HCT116 (cell line): ENCODE data around the gene C1orf21. TPM values are rescaled to one million over a fixed set of nuclear protein-coding genes. Genes with fewer than 3 reads are reported as not detected.

Experiments used
- ATAC-seq: fragments of 200-7000 bp; cut with Tn5 transposase; 2 replicates; pipeline ENCODE4 v1.9.1; 2020; ENCODE audit warnings: mild to moderate bottlenecking, moderate library complexity
- BruUV-seq: library from RNA; stranded (reverse); fragments of 400-500 nt; replicated peaks from 2 replicates; lab custom pipeline; 2021; lab: Mats Ljungman, UMichigan
- CTCF ChIA-PET: fragments of 300-600 bp; sonication (Branson Sonifier 250); formaldehyde crosslinking; loops from one replicate; lab custom pipeline; 2021; ENCODE audit warnings: antibody characterized with exemption; lab: Charles Lee
- POLR2A ChIA-PET: fragments of 300-600, 350-600 bp; sonication (Branson Sonifier 250); formaldehyde crosslinking; loops from one replicate; lab custom pipeline; 2021; ENCODE audit warnings: antibody characterized with exemption; lab: Charles Lee
- RAD21 ChIA-PET, 2 experiments: fragments of 300-600 bp; sonication (Branson Sonifier 250); formaldehyde crosslinking; loops; one replicate each; lab custom pipeline; 2023; ENCODE audit warnings: low total read pairs in 2 of 2; ENCODE audit not compliant: uncharacterized antibody in 2 of 2, unreplicated experiment in 2 of 2, low non-redundant PET in 1 of 2; lab: Charles Lee
- DNase-seq: peaks from one replicate; pipeline ENCODE4 v3.0.0-alpha.2; 2010; ENCODE audit warnings: low read depth, low spot score
- H2AFZ ChIP-seq: fragments of 200-600 bp; shearing (Covaris generic), sonication (generic); 2 replicates; pipeline ENCODE4 v1.6.1; 2017; ENCODE audit warnings: low read depth, mixed run types, mixed read lengths, antibody characterized with exemption, low read length; ENCODE audit not compliant: poor library complexity, severe bottlenecking
- H3K27ac ChIP-seq: 2 replicates; pipeline ENCODE4 v1.5.1; 2012; ENCODE audit warnings: low read depth, low read length
- H3K27me3 ChIP-seq: fragments of 200-600 bp; sonication (generic); 2 replicates; pipeline ENCODE4 v1.6.1; 2016; ENCODE audit warnings: mixed run types, low read length, mixed read lengths; ENCODE audit not compliant: insufficient read depth
- H3K36me3 ChIP-seq, 2 experiments: fragments of 200-500 bp in 1 of 2; fragments of 200-600 bp in 1 of 2; sonication (Bioruptor generic) in 1 of 2; sonication (generic) in 1 of 2; 2 replicates each; pipeline versions ENCODE4 v1.5.1 to v1.6.1; 2014 to 2016; ENCODE audit warnings: low read length in 2 of 2, inconsistent platforms in 1 of 2, mixed read lengths in 1 of 2, mixed run types in 1 of 2; ENCODE audit not compliant: insufficient read depth in 2 of 2, control insufficient read depth in 1 of 2
- H3K4me1 ChIP-seq, 2 experiments: fragments of 200-600 bp in 1 of 2; sonication (generic) in 1 of 2; 2 replicates each; pipeline versions ENCODE4 v1.5.1 to v1.6.1; 2012 to 2017; ENCODE audit warnings: low read length in 2 of 2, inconsistent platforms in 1 of 2, mild to moderate bottlenecking in 1 of 2, mixed read lengths in 1 of 2, mixed run types in 1 of 2, moderate library complexity in 1 of 2; ENCODE audit not compliant: insufficient read depth in 2 of 2, control insufficient read depth in 1 of 2
- H3K4me2 ChIP-seq: fragments of 200-600 bp; sonication (generic); 2 replicates; pipeline ENCODE4 v1.6.1; 2017; ENCODE audit warnings: mixed run types, low read length, mixed read lengths
- H3K4me3 ChIP-seq, 2 experiments: fragments of 200-600 bp in 1 of 2; sonication (generic) in 1 of 2; replicated peaks in 1 of 2; 2 replicates each; pipeline ENCODE4 v1.5.1; 2011 to 2016; ENCODE audit warnings: low read length in 2 of 2, control low read depth in 1 of 2, low read depth in 1 of 2, mild to moderate bottlenecking in 1 of 2, mixed read lengths in 1 of 2, mixed run types in 1 of 2
- H3K79me2 ChIP-seq: fragments of 200-600 bp; sonication (generic); 2 replicates; pipeline ENCODE4 v1.6.1; 2017; ENCODE audit warnings: mild to moderate bottlenecking, mixed run types, low read length, moderate library complexity, mixed read lengths; ENCODE audit not compliant: insufficient read depth
- H3K9ac ChIP-seq: fragments of 200-600 bp; sonication (generic); 2 replicates; pipeline ENCODE4 v1.6.1; 2016; ENCODE audit warnings: low read length, mixed read lengths
- H3K9me2 ChIP-seq: fragments of 200-600 bp; sonication (generic), shearing (Covaris generic); 2 replicates; pipeline ENCODE4 v1.6.1; 2017; ENCODE audit warnings: mixed run types, mild to moderate bottlenecking, moderate library complexity; ENCODE audit not compliant: insufficient read depth
- H3K9me3 ChIP-seq, 2 experiments: fragments of 200-500 bp in 1 of 2; fragments of 200-600 bp in 1 of 2; sonication (Bioruptor generic) in 1 of 2; sonication (generic) in 1 of 2; 2 replicates each; pipeline ENCODE4 v1.6.1; 2014 to 2017; ENCODE audit warnings: low read length in 2 of 2, mixed read lengths in 2 of 2, inconsistent platforms in 1 of 2, low read depth in 1 of 2, mild to moderate bottlenecking in 1 of 2, mixed run types in 1 of 2, moderate library complexity in 1 of 2; ENCODE audit not compliant: control insufficient read depth in 1 of 2, insufficient read depth in 1 of 2
- H4K20me1 ChIP-seq: fragments of 200-600 bp; sonication (generic), shearing (Covaris generic); 2 replicates; pipeline ENCODE4 v1.6.1; 2017; ENCODE audit warnings: mixed run types, mild to moderate bottlenecking, moderate library complexity; ENCODE audit not compliant: insufficient read depth
- CBX3 ChIP-seq: IDR thresholded peaks from 2 replicates; pipeline ENCODE4 v1.6.1; 2012; ENCODE audit warnings: low read depth
- CEBPB ChIP-seq: IDR thresholded peaks from 2 replicates; pipeline ENCODE4 v1.6.1; 2012; ENCODE audit warnings: low read depth
- EGR1 ChIP-seq: IDR thresholded peaks from 2 replicates; pipeline ENCODE4 v1.6.1; 2012; ENCODE audit warnings: low read depth
- ELF1 ChIP-seq: IDR thresholded peaks from 2 replicates; pipeline ENCODE4 v1.6.1; 2012; ENCODE audit warnings: low read depth, borderline replicate concordance
- EZH2 ChIP-seq: fragments of 200-600 bp; sonication (generic); IDR thresholded peaks from 2 replicates; pipeline ENCODE4 v1.6.1; 2017; ENCODE audit warnings: antibody characterized with exemption, mixed run types
- EZH2phosphoT487 ChIP-seq: fragments of 200-600 bp; IDR thresholded peaks from 2 replicates; pipeline ENCODE4 v1.6.1; 2018; ENCODE audit warnings: antibody characterized with exemption, borderline replicate concordance
- FOSL1 ChIP-seq: IDR thresholded peaks from 2 replicates; pipeline ENCODE4 v1.6.1; 2012; ENCODE audit warnings: low read depth
- JUND ChIP-seq: IDR thresholded peaks from 2 replicates; pipeline ENCODE4 v1.6.1; 2012
- POLR2A ChIP-seq: IDR thresholded peaks from 2 replicates; pipeline ENCODE4 v1.7.0; 2011; ENCODE audit warnings: borderline replicate concordance; ENCODE audit not compliant: insufficient read depth, insufficient read length; ENCODE audit errors: extremely low read depth
- RAD21 ChIP-seq: IDR thresholded peaks from 2 replicates; pipeline ENCODE4 v1.6.1; 2012; ENCODE audit warnings: low read depth, mild to moderate bottlenecking
- SIN3A ChIP-seq: IDR thresholded peaks from 2 replicates; pipeline ENCODE4 v1.6.1; 2012; ENCODE audit warnings: low read depth
- SP1 ChIP-seq: IDR thresholded peaks from 2 replicates; pipeline ENCODE4 v1.6.1; 2012; ENCODE audit warnings: low read depth
- SRF ChIP-seq: IDR thresholded peaks from 2 replicates; pipeline ENCODE4 v1.6.1; 2012; ENCODE audit warnings: low read depth
- YY1 ChIP-seq: IDR thresholded peaks from 2 replicates; pipeline ENCODE4 v1.6.1; 2011; ENCODE audit warnings: low read length, low read depth, moderate library complexity, mild to moderate bottlenecking; ENCODE audit not compliant: insufficient replicate concordance; ENCODE audit errors: extremely low read depth
- ZFX ChIP-seq: fragments of 450-650 bp; IDR thresholded peaks from 2 replicates; pipeline ENCODE4 v1.6.1; 2017
- ZNF274 ChIP-seq: fragments of 200-500 bp; sonication (Bioruptor generic); IDR thresholded peaks from 2 replicates; pipeline ENCODE4 v1.6.1; 2014; ENCODE audit warnings: mild to moderate bottlenecking, low read depth, low read length, inconsistent platforms
- intact Hi-C: fragments of 100-400 bp; cut with micrococcal nuclease; formaldehyde crosslinking; loops from 2 replicates; pipeline ENCODE4 v1.10.0; 2022
- total RNA-seq: library from RNA; stranded (reverse); gene quantifications from one replicate; pipeline ENCODE4 v1.2.1, GENCODE V29; 2021; ENCODE audit not compliant: unreplicated experiment
- TF ChIP-seq, protein P1 (sequence below), 3 experiments: fragments of 200-600 bp in 1 of 3; sonication (generic) in 1 of 3; IDR thresholded peaks in 2 of 3; conservative IDR thresholded peaks in 1 of 3; 2 replicates each; pipeline ENCODE4 v1.5.1; 2012 to 2017; ENCODE audit warnings: low read depth in 2 of 3, low read length in 2 of 3, antibody characterized with exemption in 1 of 3, borderline replicate concordance in 1 of 3, control low read depth in 1 of 3, mild to moderate bottlenecking in 1 of 3, mixed read lengths in 1 of 3, mixed run types in 1 of 3, moderate library complexity in 1 of 3; ENCODE audit not compliant: insufficient read depth in 1 of 3
- TF ChIP-seq, protein P2 (sequence below): IDR thresholded peaks from 2 replicates; pipeline ENCODE4 v1.6.1; 2011; ENCODE audit warnings: mild to moderate bottlenecking, low read length, moderate library complexity; ENCODE audit not compliant: insufficient replicate concordance; ENCODE audit errors: extremely low read depth
- TF ChIP-seq, protein P3 (sequence below): IDR thresholded peaks from 2 replicates; pipeline ENCODE4 v1.6.1; 2012

Gene C1orf21
- total RNA-seq, 1 experiment from 2014 or later, result 8.9 TPM

DNA sequence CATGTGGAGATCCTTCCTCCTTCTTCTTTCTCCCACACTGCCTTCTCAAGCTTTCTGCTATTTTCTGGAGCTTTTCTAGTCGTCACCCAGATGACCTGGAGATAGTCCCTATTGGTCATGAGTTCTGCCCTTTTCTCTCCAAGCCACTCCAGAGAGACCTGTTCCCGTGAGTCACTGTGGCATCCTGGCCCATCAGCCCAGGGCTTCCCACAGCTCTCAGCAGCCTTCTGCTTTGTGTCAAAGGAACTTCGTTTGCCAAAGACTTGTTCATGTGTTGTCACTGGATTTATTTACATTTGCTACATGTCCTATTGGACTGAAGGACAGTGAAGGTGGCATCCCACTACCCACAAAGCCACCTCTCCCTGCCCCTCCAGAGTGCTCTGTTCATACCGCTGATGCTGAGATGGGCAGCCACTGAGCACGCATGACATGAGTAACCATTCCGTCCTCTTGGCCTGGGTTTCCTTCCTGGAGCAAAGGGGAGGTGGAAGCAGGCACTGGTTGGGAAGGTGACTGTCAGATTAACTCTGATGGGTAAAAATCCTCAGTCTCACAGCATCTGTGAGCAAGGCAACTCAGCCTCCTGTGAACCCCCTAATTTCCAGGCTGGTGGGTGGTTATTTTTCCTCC lies 248.6 kb downstream of the C1orf21 start:
- Histone ChIP-seq H3K27me3 (no peaks in the 10 kb centered on the region), H2AFZ (no peak overlapping the region), H3K36me3 (no peaks in the 10 kb centered on the region), H3K9me3 (no peaks in the 10 kb centered on the region), H4K20me1 (no peaks in the 10 kb centered on the region), H3K4me2 (no peak overlapping the region), H3K27ac (no peak overlapping the region), H3K79me2 (no peaks in the 10 kb centered on the region), H3K4me1 (no peaks in the 10 kb centered on the region), H3K9me2 (no peaks in the 10 kb centered on the region), H3K9ac (no peak overlapping the region), H3K4me3 (no peak overlapping the region)
- ChIA-PET CTCF (no interaction called here), POLR2A (no interaction called here), RAD21 (no interaction called here)
- DNase-seq (no peak), ATAC-seq (no peak)
- BruUV-seq, result no TSS peak
- intact Hi-C loops, result no loop called here
- TF ChIP-seq CBX3 (no peak), ZNF274 (no peak), SP1 (no peak), EGR1 (no peak), POLR2A (no peak), SIN3A (no peak)

DNA sequence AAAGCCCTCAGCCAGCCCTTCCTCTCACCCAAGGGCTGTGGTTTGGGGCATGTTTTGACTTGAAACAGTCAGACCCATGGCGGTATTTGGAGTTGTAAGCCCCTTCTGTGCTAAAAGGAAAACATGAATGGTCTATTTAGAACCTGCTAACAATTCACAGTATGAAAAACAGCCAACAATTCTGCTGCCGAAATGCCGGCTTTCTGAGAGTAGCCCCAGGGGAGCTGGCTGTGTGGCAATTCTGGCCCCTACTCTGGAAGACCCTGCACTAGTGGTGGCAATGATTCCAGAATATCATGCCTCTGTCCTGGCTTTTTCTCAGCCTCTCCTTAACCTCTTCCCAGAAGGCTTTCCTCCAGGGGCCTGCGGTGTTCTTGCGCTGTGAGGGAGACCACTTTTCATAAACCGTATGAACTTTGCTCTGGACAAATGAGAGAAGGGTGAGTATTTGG lies 249.2 kb downstream of the C1orf21 start:
- no peaks in the 10 kb centered on the region for H3K4me1 ChIP-seq
- BruUV-seq, result no TSS peak
- intact Hi-C loops, result no loop called here
- ChIA-PET POLR2A (no interaction called here), RAD21 (no interaction called here), CTCF (no interaction called here)
- no peak overlapping the region for H3K27ac ChIP-seq
- H3K36me3 ChIP-seq, result no peaks in the 10 kb centered on the region
- H3K9me3 ChIP-seq, result no peaks in the 10 kb centered on the region
- no peaks in the 10 kb centered on the region for H4K20me1 ChIP-seq
- DNase-seq (no peak), ATAC-seq (no peak)
- H3K4me2 ChIP-seq, result no peak overlapping the region
- no peak overlapping the region for H2AFZ ChIP-seq
- no peaks in the 10 kb centered on the region for H3K79me2 ChIP-seq
- no peaks in the 10 kb centered on the region for H3K9me2 ChIP-seq
- H3K27me3 ChIP-seq, result no peaks in the 10 kb centered on the region
- no peak overlapping the region for H3K9ac ChIP-seq
- no peak overlapping the region for H3K4me3 ChIP-seq
- no peak for TF ChIP-seq ZFX
- no peak for TF ChIP-seq JUND
- TF ChIP-seq, protein P1, sequence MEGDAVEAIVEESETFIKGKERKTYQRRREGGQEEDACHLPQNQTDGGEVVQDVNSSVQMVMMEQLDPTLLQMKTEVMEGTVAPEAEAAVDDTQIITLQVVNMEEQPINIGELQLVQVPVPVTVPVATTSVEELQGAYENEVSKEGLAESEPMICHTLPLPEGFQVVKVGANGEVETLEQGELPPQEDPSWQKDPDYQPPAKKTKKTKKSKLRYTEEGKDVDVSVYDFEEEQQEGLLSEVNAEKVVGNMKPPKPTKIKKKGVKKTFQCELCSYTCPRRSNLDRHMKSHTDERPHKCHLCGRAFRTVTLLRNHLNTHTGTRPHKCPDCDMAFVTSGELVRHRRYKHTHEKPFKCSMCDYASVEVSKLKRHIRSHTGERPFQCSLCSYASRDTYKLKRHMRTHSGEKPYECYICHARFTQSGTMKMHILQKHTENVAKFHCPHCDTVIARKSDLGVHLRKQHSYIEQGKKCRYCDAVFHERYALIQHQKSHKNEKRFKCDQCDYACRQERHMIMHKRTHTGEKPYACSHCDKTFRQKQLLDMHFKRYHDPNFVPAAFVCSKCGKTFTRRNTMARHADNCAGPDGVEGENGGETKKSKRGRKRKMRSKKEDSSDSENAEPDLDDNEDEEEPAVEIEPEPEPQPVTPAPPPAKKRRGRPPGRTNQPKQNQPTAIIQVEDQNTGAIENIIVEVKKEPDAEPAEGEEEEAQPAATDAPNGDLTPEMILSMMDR (IDR thresholded peaks at IDR 0.05 in 2 of 3, conservative IDR thresholded peaks at IDR 0.05 in 1 of 3; ENCODE audit: borderline replicate concordance in 1 of 3, insufficient read depth in 1 of 3, low read depth in 2 of 3, low read length in 2 of 3), result no peak
- TF ChIP-seq SRF, result no peak
- TF ChIP-seq FOSL1, result no peak
- no peak for TF ChIP-seq YY1
- no peak for TF ChIP-seq CBX3
- no peak for TF ChIP-seq EZH2
- no peak for TF ChIP-seq CEBPB
- TF ChIP-seq, protein P2, sequence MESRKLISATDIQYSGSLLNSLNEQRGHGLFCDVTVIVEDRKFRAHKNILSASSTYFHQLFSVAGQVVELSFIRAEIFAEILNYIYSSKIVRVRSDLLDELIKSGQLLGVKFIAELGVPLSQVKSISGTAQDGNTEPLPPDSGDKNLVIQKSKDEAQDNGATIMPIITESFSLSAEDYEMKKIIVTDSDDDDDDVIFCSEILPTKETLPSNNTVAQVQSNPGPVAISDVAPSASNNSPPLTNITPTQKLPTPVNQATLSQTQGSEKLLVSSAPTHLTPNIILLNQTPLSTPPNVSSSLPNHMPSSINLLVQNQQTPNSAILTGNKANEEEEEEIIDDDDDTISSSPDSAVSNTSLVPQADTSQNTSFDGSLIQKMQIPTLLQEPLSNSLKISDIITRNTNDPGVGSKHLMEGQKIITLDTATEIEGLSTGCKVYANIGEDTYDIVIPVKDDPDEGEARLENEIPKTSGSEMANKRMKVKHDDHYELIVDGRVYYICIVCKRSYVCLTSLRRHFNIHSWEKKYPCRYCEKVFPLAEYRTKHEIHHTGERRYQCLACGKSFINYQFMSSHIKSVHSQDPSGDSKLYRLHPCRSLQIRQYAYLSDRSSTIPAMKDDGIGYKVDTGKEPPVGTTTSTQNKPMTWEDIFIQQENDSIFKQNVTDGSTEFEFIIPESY, result no peak
- no peak for TF ChIP-seq ELF1
- no peak for TF ChIP-seq RAD21
- no peak for TF ChIP-seq ZNF274
- no peak for TF ChIP-seq SP1
- TF ChIP-seq, protein P3, sequence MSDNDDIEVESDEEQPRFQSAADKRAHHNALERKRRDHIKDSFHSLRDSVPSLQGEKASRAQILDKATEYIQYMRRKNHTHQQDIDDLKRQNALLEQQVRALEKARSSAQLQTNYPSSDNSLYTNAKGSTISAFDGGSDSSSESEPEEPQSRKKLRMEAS, result no peak
- no peak for TF ChIP-seq SIN3A
- no peak for TF ChIP-seq EGR1
- TF ChIP-seq EZH2phosphoT487, result no peak
